HG02981 (cell line): ENCODE results near the gene B4GAT1.
A peak's percentile ranks its signal among the peaks of the same experiment; 100 is the strongest.
"Not testable (repeated sequence)": the region's sequence is repeated elsewhere in the genome, so short reads cannot be mapped to it uniquely, and the experiment has no call there.

Experiments used
- ATAC-seq: cut with Tn5 transposase; IDR thresholded peaks from one replicate; pipeline ENCODE4 v1.9.1; 2021; ENCODE audit warnings: mild to moderate bottlenecking, moderate library complexity; ENCODE audit not compliant: unreplicated experiment

Gene B4GAT1

DNA sequence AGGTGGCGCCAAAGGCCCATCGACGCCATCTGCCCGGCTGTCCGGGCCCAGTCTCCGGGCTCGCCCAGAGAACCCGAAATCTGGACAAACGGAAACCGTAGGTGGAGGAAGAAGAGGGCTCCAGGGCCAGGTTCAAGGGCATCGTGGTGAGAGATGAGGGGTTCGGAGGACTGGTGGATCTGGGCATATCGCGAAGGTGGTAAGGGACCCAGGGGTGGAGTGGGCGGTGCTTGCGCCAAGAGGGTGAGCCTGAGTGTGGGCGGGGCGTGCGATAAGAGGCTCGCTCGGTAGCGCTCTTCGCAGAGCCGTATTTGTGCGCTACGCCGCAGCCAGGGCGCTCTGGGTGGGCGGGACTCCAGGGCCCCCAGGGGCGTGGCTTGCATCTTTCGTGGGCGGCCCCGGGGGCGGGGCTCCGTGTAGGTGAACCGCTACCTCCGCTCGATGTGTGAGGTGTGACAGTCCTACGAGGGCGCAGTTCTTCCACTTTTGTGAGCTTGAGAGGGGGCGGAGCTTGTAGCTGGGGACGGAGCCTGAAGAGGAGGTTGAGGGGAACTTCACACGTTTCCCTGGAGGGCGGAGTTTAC, 35.4 kb downstream of the B4GAT1 start:
- ATAC-seq = peak; percentile 51

DNA sequence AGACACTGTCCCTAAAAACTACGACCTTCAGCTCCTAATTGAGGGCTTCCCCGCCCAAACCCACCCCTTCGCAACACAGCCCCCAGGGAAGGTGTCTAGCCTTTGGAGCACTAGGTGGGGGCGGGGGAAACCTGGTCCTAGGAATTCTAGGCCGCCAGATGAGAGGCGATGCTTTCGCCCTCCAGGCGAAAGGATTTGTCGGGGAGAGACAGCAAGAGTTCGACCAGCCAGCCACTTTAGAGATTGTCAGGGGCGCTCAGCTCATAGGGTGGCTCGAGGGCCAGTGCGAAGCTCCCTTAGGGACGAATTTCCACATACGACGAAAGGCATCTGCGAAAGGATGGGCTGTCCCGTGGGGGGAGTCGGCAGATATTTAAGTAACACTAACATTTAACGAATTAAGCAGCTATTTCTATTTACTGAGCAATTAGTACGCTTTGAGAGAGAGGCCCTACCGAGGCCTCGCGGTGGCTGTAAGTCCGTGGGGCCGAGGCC, 35.9 kb downstream of the B4GAT1 start:
- no peak for ATAC-seq

DNA sequence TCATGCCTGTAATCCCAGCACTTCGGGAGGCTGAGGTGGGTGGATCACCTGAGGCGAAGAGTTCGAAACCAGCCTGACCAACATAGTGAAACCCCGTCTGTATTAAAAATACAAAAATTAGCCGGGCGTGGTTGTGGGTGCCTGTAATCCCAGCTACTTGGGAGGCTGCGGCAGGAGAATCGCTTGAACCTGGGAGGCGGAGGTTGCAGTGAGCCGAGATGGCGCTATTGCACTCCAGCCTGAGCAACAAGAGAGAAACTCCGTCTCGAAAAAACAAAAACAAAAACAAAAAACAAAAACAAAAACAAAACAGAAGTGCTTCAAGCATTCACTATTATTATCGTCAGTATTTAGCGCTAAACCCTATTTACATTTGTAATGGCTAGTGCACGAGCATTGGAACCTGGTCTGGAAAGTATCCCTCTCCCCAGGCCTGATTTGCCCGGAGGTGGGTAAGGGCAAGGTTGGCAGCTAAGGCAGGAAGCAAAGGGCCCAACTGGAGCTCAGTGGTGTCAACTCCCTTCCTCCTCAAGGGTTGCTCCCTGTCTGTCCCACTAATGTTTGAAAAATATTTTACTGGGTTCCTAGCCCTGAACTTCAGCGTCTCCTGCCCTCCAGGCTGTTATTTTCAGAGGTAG, 36.5 kb downstream of the B4GAT1 start:
- ATAC-seq = not testable (repeated sequence)

DNA sequence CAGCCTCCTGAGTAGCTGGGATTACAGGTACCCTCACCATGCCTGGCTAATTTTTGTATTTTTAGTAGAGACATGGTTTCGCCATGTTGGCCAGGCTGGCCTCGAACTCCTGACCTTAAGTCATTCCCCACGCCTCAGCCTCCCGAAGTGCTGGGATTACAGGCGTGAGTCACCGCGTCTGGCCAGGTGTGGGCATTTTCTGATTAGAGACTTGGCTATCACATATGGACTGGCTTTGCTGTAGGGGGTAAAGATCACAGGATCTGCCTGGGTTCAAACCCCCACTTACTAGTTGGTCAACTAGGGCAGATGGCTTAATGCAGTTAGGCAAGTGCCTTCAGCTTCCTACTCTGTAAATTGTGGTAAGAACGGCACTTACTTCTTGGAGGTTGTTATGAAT, 37.1 kb downstream of the B4GAT1 start:
- ATAC-seq = no peak

DNA sequence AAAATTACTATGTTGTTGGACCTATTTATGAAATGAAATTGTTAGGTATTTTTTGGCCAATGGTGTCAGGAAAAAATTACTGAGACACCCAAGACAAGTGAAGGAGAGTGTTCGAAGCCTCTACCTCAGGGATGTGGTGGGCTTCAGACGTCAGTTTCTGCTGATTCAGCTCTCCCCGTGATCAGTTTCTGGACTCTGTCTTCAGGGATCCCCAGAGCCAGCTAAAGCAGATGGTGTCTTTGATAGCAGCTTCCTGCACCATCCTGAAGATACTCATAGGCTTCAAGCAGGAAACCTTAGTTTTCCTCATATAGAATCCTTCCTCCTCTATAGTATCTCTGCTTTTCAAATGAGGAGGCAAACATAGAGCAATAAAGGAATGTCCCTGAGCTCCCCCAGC, 38.0 kb downstream of the B4GAT1 start:
- ATAC-seq = no peak

DNA sequence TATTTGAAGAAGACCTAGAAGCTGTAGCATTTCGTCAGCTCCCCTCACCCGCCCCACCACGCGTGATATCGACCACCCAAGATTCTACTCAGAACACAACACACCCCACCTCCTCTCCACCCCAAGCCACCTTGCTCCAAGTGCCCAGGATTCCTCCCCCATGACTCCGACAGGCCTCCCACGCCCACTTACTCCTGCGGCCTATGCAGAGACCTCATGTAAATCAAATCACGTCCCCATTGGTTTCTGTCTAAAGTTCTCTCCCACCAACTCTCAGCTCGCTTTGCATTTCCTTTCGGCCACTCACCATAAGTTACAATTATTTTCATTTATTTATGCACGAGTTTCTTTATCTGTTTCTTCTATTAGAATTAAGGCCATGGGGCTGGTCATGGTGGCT, 44.8 kb downstream of the B4GAT1 start:
- ATAC-seq = no peak

DNA sequence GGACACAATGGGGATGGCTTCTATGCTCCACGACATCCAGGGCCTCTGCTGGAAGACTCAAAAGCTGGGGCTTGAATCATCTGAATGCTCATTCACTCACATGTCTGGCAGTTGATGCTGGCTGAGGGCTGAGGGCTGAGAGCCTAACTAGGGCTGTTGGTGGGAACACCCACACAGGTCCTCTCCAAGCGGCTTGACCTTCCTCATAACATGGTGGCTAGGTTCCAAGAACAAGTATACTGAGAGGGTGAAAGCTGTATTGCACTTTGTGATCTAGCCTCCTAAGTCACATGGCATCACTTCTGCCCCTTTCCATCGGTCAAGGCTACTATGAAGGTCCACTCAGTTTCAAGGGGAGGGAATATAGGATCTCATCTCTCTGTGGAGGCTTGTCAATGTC, 48.2 kb downstream of the B4GAT1 start:
- ATAC-seq = no peak

DNA sequence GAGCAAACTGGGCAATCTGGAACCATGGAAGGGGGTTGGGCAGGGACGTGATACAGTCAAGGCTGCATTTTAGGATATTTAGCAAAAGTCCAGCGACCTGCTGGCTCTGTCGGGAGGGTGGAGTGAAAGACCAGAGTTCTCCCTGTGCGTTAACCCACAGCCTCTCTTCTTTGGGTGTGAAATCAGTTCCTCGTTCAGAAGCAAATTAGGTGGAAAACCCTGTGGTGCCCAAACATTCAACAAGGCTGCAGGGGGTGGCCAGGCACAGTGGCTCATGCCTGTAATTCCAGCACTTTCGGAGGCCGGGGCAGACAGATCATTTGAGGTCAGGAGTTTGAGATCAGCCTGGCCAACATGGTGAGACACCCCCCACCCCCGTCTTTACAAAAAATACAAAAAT, 49.8 kb downstream of the B4GAT1 start:
- ATAC-seq = no peak
